GM12874 (cell line): ENCODE data around the gene GRHL1.

Experiments used
- TF ChIP-seq, protein P1 (sequence below): IDR thresholded peaks from 2 replicates; pipeline ENCODE4 v1.5.1; 2011; ENCODE audit warnings: low read depth, mild to moderate bottlenecking, control low read depth, low read length, moderate library complexity; ENCODE audit not compliant: insufficient read depth

The GRHL1 gene

DNA sequence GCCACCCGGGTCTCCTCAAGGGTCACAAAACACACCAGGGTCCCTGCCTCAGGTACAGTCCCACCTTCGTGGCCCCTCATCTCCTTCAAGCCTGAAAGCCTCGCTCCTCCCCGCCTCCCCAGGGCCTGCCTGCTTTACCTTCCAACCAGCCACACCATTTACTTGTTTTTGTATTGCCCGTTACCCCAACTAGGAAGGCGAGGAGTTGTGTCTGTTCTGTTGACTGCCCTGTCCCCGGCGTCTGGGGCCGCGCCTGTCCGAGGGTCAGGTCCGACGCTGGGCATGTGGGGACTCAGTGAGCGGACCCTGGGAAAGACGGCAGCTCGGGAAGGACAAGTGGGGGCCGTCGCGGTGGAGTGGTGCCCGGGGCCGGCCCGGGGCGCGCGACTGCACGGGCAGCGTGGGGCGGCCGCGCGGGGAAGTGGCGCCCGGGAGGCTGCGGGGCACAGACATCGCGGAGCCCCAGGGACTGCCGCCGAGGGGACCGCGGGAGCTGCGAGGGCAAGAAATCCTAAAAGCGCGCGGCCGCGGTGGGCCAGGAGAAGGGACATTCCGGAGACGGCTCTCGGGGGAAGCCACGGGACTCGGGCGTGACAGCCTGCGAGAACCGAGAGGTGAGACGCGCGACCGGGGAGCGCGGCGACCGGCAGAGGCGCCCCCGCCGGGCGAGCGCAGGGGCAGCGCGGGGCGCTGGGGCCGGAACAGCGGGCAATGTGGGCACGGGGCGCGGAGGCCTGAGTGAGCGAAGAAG lies 797 bp upstream of the GRHL1 start:
- TF ChIP-seq, protein P1, sequence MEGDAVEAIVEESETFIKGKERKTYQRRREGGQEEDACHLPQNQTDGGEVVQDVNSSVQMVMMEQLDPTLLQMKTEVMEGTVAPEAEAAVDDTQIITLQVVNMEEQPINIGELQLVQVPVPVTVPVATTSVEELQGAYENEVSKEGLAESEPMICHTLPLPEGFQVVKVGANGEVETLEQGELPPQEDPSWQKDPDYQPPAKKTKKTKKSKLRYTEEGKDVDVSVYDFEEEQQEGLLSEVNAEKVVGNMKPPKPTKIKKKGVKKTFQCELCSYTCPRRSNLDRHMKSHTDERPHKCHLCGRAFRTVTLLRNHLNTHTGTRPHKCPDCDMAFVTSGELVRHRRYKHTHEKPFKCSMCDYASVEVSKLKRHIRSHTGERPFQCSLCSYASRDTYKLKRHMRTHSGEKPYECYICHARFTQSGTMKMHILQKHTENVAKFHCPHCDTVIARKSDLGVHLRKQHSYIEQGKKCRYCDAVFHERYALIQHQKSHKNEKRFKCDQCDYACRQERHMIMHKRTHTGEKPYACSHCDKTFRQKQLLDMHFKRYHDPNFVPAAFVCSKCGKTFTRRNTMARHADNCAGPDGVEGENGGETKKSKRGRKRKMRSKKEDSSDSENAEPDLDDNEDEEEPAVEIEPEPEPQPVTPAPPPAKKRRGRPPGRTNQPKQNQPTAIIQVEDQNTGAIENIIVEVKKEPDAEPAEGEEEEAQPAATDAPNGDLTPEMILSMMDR, result 0 out of 2 replicates have a peak, but pooled peaks have one; percentile 8

DNA sequence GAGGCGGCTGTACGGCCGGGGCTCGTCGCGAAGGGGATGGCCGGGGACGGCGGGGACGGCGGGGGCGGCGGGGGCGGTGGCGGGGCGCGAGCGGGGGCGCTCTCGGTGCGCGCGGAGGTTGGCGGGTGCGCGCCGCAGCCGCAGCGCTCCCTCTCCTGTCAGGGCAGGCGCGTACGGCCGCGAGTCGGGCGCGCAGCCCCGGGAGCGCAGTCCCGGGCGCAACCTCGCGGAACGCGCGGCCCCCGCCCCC lies 296 bp upstream of the GRHL1 start:
- TF ChIP-seq, protein P1, result no peak

DNA sequence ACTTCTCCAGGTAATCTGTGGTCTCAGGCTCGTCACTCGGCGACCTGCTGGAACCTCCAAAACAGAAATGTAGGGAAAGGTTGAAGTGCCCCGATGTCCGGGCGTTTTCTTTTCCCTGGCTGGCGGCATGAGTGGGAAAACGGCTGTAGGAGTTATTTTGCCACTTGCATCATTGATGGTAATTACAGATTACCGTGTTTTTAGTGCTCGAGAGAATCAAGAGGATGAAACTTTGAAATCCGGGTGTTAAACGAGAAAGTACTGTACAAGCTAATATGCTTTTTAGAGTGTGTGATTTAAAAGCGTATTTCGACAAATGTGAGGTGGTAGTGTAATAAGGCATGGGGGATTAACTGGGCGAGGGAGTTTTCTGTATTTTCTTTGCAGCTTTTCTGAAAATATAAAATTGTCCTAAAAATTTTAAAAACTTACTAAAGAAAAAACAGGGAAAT lies 819 bp downstream of the GRHL1 start:
- TF ChIP-seq, protein P1, result no peak

DNA sequence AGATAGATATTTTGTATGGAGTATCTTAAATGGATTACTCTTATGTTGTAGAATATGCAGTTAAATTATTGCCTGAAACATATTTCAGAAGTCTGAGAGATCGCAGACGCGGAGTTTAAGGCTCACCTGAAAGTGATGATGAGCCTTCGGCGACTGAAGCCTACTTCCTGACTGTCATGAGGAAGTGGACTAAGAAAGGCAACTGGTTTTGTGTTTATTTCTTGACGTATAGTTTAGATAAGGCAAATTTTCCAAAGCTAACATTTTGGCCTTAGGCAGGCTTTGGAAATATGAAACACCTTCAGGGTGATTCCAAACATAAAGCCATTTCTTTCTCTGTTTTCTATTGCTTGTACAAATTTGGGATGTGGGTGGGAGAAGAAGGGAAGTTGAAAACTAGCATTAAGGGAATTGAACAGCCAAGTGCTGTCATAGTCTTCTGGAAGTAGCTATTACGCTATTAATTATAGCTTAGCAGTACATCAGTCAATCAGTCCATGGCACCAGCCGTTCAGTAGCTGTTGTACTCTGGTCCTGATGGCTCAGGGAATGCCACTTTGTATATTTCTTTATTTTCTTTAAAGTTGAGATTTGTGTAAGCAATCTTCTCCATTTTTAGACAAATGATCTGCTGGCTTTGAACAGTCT lies 1.5 kb downstream of the GRHL1 start:
- TF ChIP-seq, protein P1, result no peak

DNA sequence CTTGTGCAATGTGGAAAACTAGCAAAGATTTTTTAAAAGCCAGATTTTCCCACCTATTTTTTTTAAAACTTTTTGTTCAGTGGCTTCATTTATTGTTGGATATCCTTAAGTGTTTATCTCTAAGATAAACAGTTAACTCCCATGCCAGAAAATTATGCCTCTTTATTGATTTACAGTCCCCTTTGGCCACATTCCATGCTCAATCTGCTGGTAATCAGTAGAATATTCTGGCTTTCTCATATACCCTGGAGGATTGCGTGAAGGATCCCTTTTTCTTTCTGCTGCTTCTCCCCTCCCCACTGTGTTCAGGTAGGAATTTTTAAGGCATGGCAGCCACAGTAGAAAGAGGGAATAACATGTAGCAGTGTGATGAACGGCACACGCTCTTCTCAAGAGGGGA lies 2.6 kb downstream of the GRHL1 start:
- TF ChIP-seq, protein P1, result no peak

DNA sequence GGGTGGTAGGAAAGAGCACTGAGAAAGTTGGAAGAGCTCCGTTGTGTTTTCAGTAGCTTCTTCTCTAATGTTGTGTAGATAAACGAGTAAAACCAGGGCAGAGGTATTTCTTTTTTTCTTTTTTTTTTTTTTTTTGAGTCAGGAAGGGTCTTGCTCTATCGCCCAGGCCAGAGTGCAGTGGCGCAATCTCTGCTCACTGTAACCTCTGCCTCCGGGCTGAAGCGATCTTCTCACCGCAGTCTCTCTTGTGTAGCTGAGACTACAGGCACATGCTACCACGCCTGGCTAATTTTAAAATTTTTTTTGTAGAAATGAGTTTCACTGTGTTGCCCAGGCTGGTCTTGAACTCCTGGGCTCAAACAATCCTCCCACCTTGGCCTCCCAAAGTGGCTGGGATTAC lies 6.6 kb downstream of the GRHL1 start:
- TF ChIP-seq, protein P1, result no peak

DNA sequence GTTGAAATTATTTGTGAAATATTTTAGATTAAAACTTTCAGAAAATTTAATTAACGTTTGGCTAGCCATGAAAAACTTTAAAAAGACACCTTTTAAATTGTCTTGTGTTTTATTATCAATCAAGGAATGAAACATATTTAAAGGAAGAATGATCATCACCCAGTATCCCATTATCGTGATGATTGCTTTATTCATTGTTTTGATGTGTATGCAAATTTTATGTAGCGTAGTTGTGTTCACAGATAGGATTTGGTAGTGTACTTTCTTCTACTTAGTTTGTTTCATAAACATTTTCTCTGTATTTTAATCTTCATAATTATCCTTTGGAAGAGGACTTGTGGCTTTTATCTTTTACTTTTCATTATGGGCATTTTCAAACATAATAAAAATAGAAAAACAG lies 7.8 kb downstream of the GRHL1 start:
- TF ChIP-seq, protein P1, result no peak
